Measurements from ENCODE around the gene COPS4. TPM values are rescaled to one million over a fixed set of nuclear protein-coding genes. Genes with fewer than 3 reads are reported as not detected.
"Not testable (repeated sequence)": the region's sequence is repeated elsewhere in the genome, so short reads cannot be mapped to it uniquely, and the experiment has no call there.

The COPS4 gene
- total RNA-seq = 10 to 100 TPM; 27.6 to 33.1 TPM

DNA sequence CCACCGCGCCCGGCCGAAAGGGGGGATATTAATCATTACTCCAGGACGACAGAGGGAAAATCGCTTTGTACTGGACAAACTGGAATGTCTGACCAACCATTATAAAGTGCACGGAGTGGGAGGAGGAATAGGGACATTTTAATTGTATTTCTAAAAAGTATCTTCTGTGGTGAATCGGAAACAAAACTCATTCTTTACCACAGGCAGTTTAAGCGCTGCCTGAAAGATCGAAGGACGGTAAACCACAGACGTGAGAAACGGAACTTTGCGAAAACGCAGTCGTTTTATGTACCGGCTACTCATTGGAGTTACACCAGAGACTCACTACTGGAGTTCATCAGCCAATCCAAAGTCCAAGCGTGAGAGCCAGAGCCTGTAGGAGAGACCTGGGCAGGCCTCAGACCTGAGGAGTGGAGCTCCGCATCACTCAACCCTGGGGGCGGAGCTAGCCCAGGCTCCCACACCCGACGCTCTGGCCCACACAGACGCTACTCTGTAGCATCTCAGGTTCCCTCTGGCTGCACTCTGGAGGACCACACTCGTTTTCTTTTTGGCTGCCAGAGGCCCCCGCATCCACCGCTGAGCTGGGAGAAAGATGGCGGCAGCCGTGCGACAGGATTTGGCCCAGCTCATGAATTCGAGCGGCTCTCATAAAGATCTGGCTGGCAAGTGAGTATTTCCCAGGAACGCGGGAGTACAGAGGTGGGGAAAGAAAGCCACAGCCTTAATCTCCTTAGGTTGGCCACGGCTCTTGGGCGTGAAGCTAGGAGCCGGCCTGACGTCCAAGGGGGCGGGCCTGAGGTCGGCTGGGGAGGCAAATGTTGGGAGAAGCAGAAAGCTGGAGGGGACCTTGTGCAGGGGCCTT, at the start of gene COPS4:
COPS4 (plus strand) TSS at position 554 of the 865 bp plus-strand sequence; CDS start at position 596, 42 bp downstream.
- peak; percentile 99 for DNase-seq
- H3K4me1 Mint-ChIP-seq = peaks cover 23% of the 10 kb centered on the region
- H3K27me3 Mint-ChIP-seq = peaks cover 2% of the 10 kb centered on the region
- peak; percentile 98 for ATAC-seq
- peak within 1 kb of the TSS; percentile 100 for H3K27ac Mint-ChIP-seq
- peak within 1 kb of the TSS; percentile 88 for H3K4me3 Mint-ChIP-seq
- H3K9me3 Mint-ChIP-seq (ENCODE audit: low read depth) = no peaks in the 10 kb centered on the region
- CTCF ChIA-PET = interaction anchor here (0.7 to 1.4 kb wide), 26 partner anchors 10 to 355 kb away, joined by 3 to 11 read pairs (median 4); partner anchors contain the start of genes COQ2 and LIN54
- no peaks in the 10 kb centered on the region for H3K36me3 Mint-ChIP-seq

DNA sequence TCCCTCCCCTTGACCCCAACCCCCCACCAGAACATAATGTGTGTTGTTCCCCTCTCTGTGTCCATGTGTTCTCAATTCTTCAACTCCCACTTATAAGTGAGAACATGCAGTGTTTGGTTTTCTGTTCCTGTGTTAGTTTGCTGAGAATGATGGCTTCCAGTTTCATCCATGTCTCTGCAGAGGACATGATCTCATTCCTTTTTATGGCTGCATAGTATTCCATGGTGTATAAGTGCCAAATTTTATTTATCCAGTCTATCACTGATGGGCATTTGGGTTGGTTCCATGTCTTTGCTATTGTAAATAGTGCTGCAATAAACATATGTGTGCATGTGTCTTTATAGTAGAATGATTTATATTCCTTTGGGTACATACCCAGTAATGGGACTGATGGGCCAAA, 47.5 kb upstream of the COPS4 start:
- Mint-ChIP-seq H3K36me3 (peaks cover 35% of the 10 kb centered on the region), H3K4me1 (peaks cover 36% of the 10 kb centered on the region)
- DNase-seq; CTCF ChIA-PET; H3K27ac Mint-ChIP-seq; H3K9me3 Mint-ChIP-seq (ENCODE audit: low read depth); H3K27me3 Mint-ChIP-seq; H3K4me3 Mint-ChIP-seq; ATAC-seq: not testable (repeated sequence)

DNA sequence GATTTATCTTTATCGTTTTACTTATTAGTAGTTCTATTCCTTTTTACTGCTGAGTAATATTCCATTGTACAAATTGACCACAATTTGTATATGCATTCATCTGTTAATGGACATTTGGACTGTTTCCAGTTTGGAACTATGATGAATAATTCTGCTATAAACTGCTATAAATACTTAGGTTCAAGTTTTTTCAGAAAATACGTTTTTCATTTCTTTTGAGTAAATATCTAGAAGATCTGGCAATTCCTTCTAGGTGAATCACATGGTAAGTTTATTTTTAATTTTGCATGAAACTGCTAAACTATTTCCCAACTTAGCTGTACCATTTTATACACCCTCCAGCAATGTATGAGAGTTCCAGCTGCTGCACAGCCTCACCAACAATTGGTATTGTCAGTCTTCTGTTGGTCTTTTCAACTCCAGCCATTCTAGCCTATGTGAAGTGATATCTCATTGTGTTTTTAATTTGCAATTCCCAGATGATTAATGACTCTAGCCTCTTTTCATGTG, 46.6 kb upstream of the COPS4 start:
- no peak for ATAC-seq
- CTCF ChIA-PET = no interaction called here
- DNase-seq = no peak
- Mint-ChIP-seq H3K27ac (no peak overlapping the region), H3K4me3 (no peak overlapping the region), H3K27me3 (no peaks in the 10 kb centered on the region), H3K4me1 (peaks cover 36% of the 10 kb centered on the region), H3K36me3 (peaks cover 32% of the 10 kb centered on the region), H3K9me3 (ENCODE audit: low read depth) (no peaks in the 10 kb centered on the region)

- Mint-ChIP-seq H3K9me3 (ENCODE audit: low read depth) (no peaks in the 10 kb centered on the region), H3K36me3 (peaks cover 23% of the 10 kb centered on the region), H3K4me3 (peak overlapping the region; percentile 20), H3K27ac (peak overlapping the region; percentile 79), H3K4me1 (peaks cover 31% of the 10 kb centered on the region), H3K27me3 (no peaks in the 10 kb centered on the region)
- ATAC-seq (peak; percentile 86), DNase-seq (peak; percentile 73)
- CTCF ChIA-PET = interaction anchor here (1.0 to 1.3 kb wide), 2 partner anchors 16 to 38 kb away, joined by 3 to 4 read pairs; no protein-coding TSS in a partner anchor
Observed at GRCh38 chr4:82989575-82990429, 45.2 kb upstream of the COPS4 start.

- CTCF ChIA-PET = interaction anchor here (0.6 kb wide), 1 partner anchor 155 kb away, joined by 3 read pairs; no protein-coding TSS in a partner anchor
- ATAC-seq = no peak
- Mint-ChIP-seq H3K27me3 (no peaks in the 10 kb centered on the region), H3K36me3 (peaks cover 13% of the 10 kb centered on the region), H3K9me3 (ENCODE audit: low read depth) (no peaks in the 10 kb centered on the region), H3K4me3 (no peak overlapping the region), H3K27ac (no peak overlapping the region), H3K4me1 (peaks cover 22% of the 10 kb centered on the region)
- DNase-seq = no peak
Observed at GRCh38 chr4:82994834-82995233, 40.1 kb upstream of the COPS4 start.

DNA sequence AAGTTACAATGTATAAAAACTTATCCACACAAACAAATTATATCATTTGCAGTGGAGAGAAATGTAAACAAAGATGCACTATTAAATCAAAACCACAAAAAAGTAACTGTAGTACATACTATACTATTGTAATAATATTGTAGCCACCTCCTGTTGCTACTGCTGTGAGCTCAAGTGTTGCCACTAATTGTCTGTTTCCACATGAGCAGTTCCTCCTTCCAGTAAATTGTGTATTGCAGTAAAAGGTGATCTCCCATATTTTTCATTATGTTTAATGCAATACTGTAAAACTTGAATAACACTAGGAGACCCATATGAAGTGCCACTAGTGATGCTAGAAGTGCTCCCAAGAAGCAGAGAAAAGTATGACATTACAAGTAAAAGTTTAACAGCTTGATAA, 36.1 kb upstream of the COPS4 start:
- no peaks in the 10 kb centered on the region for H3K9me3 Mint-ChIP-seq (ENCODE audit: low read depth)
- CTCF ChIA-PET = interaction anchor here (0.9 kb wide), 1 partner anchor 258 kb away, joined by 4 read pairs; no protein-coding TSS in a partner anchor
- no peak overlapping the region for H3K27ac Mint-ChIP-seq
- H3K27me3 Mint-ChIP-seq = no peaks in the 10 kb centered on the region
- DNase-seq (no peak), ATAC-seq (no peak)
- H3K36me3 Mint-ChIP-seq = peaks cover 25% of the 10 kb centered on the region
- no peak overlapping the region for H3K4me3 Mint-ChIP-seq
- peaks cover 13% of the 10 kb centered on the region for H3K4me1 Mint-ChIP-seq

DNA sequence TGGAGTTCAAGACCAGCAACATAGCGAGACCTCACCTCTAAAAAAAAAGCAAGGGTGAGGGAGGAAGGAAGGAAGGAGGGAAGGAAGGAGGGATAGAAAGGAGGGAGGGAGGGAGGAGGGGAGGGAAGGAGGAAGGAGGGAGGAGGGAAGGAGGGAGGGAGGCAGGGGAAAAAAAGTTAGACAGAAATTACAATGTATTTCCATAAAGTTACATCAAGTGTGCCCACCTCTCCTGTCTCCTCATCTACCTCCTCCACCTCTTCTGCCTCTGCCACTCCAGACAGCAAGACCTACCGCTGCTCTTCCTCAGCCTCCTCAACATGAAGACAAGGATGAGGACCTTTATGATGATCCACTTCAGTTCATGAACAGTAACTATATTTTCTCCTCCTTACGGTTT, 32.7 kb upstream of the COPS4 start:
- H3K36me3 Mint-ChIP-seq = peaks cover 24% of the 10 kb centered on the region
- no peaks in the 10 kb centered on the region for H3K9me3 Mint-ChIP-seq (ENCODE audit: low read depth)
- no peak for DNase-seq
- H3K4me3 Mint-ChIP-seq = no peak overlapping the region
- no peak for ATAC-seq
- peaks cover 25% of the 10 kb centered on the region for H3K4me1 Mint-ChIP-seq
- H3K27me3 Mint-ChIP-seq = no peaks in the 10 kb centered on the region
- H3K27ac Mint-ChIP-seq = no peak overlapping the region
- CTCF ChIA-PET = interaction anchor here (1.4 kb wide), 1 partner anchor 9 kb away, joined by 3 read pairs; the partner anchor contains the start of gene LIN54

DNA sequence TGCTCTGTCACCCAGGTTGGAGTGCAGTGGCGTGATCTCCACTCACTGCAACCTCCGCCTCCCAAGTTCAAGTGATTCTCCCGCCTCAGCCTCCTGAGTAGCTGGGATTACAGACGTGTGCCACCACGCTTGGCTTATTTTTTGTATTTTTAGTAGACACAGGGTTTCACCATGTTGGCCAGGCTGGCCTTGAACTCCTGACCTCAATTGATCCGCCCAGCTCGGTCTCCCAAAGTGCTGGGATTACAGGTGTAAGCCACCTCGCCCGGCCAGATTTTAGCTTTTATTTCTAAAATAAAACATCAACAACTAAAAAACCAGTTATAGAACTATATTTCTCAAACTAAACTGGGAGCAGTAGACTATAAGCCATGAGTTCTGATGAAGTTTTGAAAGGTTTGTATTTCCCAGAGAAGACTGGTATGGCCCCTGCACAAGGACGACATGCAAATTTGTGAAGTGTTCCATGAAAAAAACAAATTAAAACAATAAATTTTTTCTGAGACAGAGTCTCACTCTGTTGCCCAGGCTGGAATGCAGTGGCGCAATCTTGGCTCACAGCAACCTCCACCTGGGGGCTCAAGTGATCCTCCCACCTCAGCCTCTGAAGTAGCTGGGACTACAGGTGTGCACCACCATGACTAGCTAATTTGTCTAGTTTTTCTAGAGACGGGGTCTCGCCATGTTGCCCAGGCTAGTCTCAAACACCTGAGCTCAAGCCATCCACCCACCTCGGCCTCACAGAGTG, 31.8 kb upstream of the COPS4 start:
- Mint-ChIP-seq H3K4me1 (peaks cover 33% of the 10 kb centered on the region), H3K36me3 (peaks cover 27% of the 10 kb centered on the region)
- DNase-seq; H3K9me3 Mint-ChIP-seq (ENCODE audit: low read depth); ATAC-seq; H3K27me3 Mint-ChIP-seq; H3K27ac Mint-ChIP-seq; H3K4me3 Mint-ChIP-seq: not testable (repeated sequence)
- CTCF ChIA-PET = interaction anchor here (1.1 to 1.3 kb wide), 2 partner anchors 42 to 71 kb away, joined by 3 read pairs; no protein-coding TSS in a partner anchor

DNA sequence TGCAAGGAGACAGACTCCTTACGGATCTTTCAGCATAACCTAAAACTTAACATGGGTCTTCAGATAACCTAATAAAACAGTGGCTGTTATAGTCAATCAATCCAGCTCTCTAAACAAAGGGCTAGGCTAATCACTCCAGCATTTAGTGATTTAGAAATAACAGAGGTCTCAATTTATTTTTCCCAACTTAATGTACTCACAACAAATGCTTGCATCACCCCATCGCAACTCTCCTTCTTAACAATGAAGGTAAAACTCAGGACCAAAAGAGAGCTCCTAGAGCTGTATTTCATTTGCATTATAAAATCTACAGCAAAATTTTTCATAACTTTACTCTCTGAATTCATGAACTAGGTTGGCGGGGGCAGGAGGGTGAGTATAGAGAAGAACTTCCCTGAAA, 25.5 kb upstream of the COPS4 start:
- peaks cover 48% of the 10 kb centered on the region for H3K4me1 Mint-ChIP-seq
- H3K36me3 Mint-ChIP-seq = peaks cover 14% of the 10 kb centered on the region
- CTCF ChIA-PET = interaction anchor here (0.7 to 1.9 kb wide), 5 partner anchors 9 to 273 kb away, joined by 3 to 4 read pairs (median 4); partner anchors contain the start of gene COPS4
- H3K4me3 Mint-ChIP-seq = peak overlapping the region; percentile 86
- ATAC-seq = no peak
- no peaks in the 10 kb centered on the region for H3K9me3 Mint-ChIP-seq (ENCODE audit: low read depth)
- H3K27ac Mint-ChIP-seq = peak overlapping the region; percentile 96
- no peak for DNase-seq
- no peaks in the 10 kb centered on the region for H3K27me3 Mint-ChIP-seq

DNA sequence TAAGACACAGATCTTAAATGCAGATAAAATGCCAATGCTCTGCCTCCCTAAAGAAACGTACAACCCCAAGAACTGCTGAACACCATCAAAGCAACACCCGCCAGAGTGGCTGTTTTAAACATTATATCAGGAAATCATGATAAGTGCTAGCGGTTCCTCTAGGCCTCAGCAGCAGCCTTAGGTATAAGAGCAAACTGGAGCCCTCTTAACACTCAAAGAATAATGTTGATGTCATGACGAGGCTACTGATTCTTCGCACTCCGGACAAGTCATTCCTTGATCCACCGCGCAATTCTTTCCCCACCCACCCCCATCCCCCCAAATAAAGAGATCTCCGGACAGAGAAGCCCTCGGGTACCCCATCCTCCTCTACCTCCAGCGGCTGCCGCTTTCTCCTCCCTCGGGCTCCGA, 24.9 kb upstream of the COPS4 start:
- Mint-ChIP-seq H3K4me3 (peak overlapping the region; percentile 86), H3K27ac (peak overlapping the region; percentile 96), H3K9me3 (ENCODE audit: low read depth) (no peaks in the 10 kb centered on the region), H3K4me1 (peaks cover 48% of the 10 kb centered on the region), H3K27me3 (no peaks in the 10 kb centered on the region), H3K36me3 (peaks cover 14% of the 10 kb centered on the region)
- DNase-seq (no peak), ATAC-seq (no peak)
- CTCF ChIA-PET = interaction anchor here (0.7 to 2.0 kb wide), 8 partner anchors 10 to 208 kb away, joined by 3 to 11 read pairs (median 4); partner anchors contain the start of gene COPS4

DNA sequence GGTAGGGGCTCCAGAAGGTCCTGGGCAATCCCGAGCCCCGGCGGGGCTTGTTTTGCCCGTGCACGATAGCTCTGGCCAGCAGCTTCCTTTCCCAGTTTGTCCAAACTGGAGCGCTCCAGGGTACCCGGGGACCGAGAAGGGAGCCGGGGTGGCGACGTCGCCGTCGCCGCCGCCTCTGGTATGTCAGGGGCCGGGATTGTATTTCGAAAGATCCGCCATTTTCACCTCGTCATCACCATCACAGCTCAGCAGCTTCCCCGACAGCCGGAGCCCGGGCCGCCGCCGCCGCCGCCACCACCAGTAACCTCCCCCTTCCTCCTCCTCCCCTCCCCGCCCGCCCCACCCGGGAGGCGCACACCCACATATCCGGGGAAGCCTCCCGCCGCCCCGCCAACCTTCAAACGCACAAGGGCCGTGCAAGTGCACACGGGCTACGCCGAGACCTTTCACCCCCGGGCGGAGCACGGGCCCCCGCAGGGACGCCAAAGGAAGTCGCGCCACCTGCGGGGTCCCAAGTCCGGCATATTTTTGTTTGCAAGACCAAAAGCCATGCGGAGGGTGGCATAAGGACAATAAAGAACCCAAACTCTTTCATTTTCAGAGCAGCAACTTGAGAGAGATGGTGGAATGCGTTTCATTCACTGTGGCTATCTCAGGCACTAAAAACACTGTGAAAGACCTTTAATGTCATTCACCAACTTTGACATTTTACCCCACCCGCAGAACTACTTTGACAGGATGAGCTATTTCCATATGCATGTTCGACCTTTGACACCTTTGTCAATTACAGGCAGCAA, 24.3 kb upstream of the COPS4 start, which contains the start of gene LIN54:
LIN54 (minus strand) TSS at position 302 of the 797 bp plus-strand sequence. CDS start 25,979 bp downstream, outside the sequence.
- ATAC-seq = peak; percentile 57
- Mint-ChIP-seq H3K27me3 (no peaks in the 10 kb centered on the region), H3K4me1 (peaks cover 45% of the 10 kb centered on the region), H3K36me3 (peaks cover 11% of the 10 kb centered on the region), H3K4me3 (peak within 1 kb of the TSS; percentile 86), H3K9me3 (ENCODE audit: low read depth) (no peaks in the 10 kb centered on the region), H3K27ac (peak within 1 kb of the TSS; percentile 96)
- CTCF ChIA-PET = interaction anchor here (0.6 to 3.1 kb wide), 14 partner anchors 9 to 271 kb away, joined by 3 to 13 read pairs (median 4); partner anchors contain the start of genes COPS4 and THAP9
- peak; percentile 93 for DNase-seq
